HepG2 (cell line): ENCODE measurements around the gene HSDL2. TPM values are rescaled to one million over a fixed set of nuclear protein-coding genes. Genes with fewer than 3 reads are reported as not detected.

Experiments used
- CBX1 ChIP-seq: IDR thresholded peaks from one replicate; pipeline ENCODE4 v1.6.1; 2016; ENCODE audit warnings: antibody characterized with exemption, low read depth
- CREB1 ChIP-seq, 2 experiments: fragments of 450-650 bp in 1 of 2; IDR thresholded peaks; 2 replicates each; pipeline ENCODE4 v1.6.1; 2016 to 2017; ENCODE audit warnings: control low read depth in 1 of 2, mild to moderate bottlenecking in 1 of 2, missing compliant biosample characterization in 1 of 2, missing genetic modification characterization in 1 of 2
- ELF3 ChIP-seq: IDR thresholded peaks from 2 replicates; pipeline ENCODE4 v1.6.1; 2016; ENCODE audit warnings: missing genetic modification reagents, missing compliant biosample characterization
- IKZF4 ChIP-seq: sonication (generic); formaldehyde crosslinking; IDR thresholded peaks from 2 replicates; pipeline ENCODE4 v1.5.1; 2020; ENCODE audit warnings: borderline replicate concordance, mild to moderate bottlenecking, low read depth, missing genetic modification reagents; ENCODE audit errors: not compliant biosample characterization
- MBD4 ChIP-seq: IDR thresholded peaks from 2 replicates; pipeline ENCODE4 v1.6.1; 2012; ENCODE audit warnings: low read length, inconsistent platforms, borderline replicate concordance
- PLRG1 ChIP-seq: fragments of 450-650 bp; conservative IDR thresholded peaks from 2 replicates; pipeline ENCODE4 v1.6.1; 2016
- REXO4 ChIP-seq: sonication (generic); formaldehyde crosslinking; IDR thresholded peaks from 2 replicates; pipeline ENCODE4 v1.8.0; 2022; ENCODE audit warnings: missing genetic modification reagents, mild to moderate bottlenecking, borderline replicate concordance
- WIZ ChIP-seq: sonication (generic); formaldehyde crosslinking; IDR thresholded peaks from 2 replicates; pipeline ENCODE4 v1.5.1; 2020; ENCODE audit warnings: mild to moderate bottlenecking, missing genetic modification reagents
- YEATS2 ChIP-seq: sonication (generic); formaldehyde crosslinking; IDR thresholded peaks from 2 replicates; pipeline ENCODE4 v1.4.0; 2020; ENCODE audit warnings: missing genetic modification reagents, borderline replicate concordance
- ZNF136 ChIP-seq: sonication (generic); formaldehyde crosslinking; IDR thresholded peaks from 2 replicates; pipeline ENCODE4 v1.8.1; 2022; ENCODE audit warnings: low read depth, mild to moderate bottlenecking, moderate library complexity, missing genetic modification reagents
- ZNF558 ChIP-seq: sonication (generic); formaldehyde crosslinking; IDR thresholded peaks from 2 replicates; pipeline ENCODE4 v1.9.0; 2022; ENCODE audit warnings: mild to moderate bottlenecking, missing genetic modification reagents, borderline replicate concordance
- polyA plus RNA-seq, 8 experiments: library from polyadenylated mRNA; depleted of rRNA in 3 of 8; stranded (reverse) in 7 of 8; unstranded in 1 of 8; fragments of >200 nt; fragmentation: Illumina TruSeq in 4 of 8; extraction: Trizol in 4 of 8; gene quantifications; 2 replicates each; pipeline versions ENCODE4 v1.2.1 to v1.2.3, GENCODE V29; 2011 to 2016; ENCODE audit warnings: low read depth in 4 of 8, missing spikeins in 1 of 8, mixed read lengths in 1 of 8; ENCODE audit not compliant: insufficient read depth in 1 of 8
- total RNA-seq, 5 experiments: library from RNA; depleted of rRNA; stranded (reverse); fragments of >200 nt; fragmentation: Illumina TruSeq; extraction: Trizol; gene quantifications; 2 replicates each; pipeline ENCODE4 v1.2.3, GENCODE V29; 2016; ENCODE audit warnings: low read depth in 1 of 5
- TF ChIP-seq, protein P1 (sequence below): sonication (generic); formaldehyde crosslinking; IDR thresholded peaks from 2 replicates; pipeline ENCODE4 v1.9.0; 2021; ENCODE audit warnings: missing genetic modification reagents, borderline replicate concordance
- TF ChIP-seq, protein P2 (sequence below): sonication (generic); formaldehyde crosslinking; IDR thresholded peaks from 2 replicates; pipeline ENCODE4 v1.4.0; 2020; ENCODE audit warnings: missing genetic modification reagents
- TF ChIP-seq, protein P3 (sequence below): sonication (generic); formaldehyde crosslinking; conservative IDR thresholded peaks from 2 replicates; pipeline ENCODE4 v1.5.0; 2020; ENCODE audit warnings: missing genetic modification reagents
- TF ChIP-seq, protein P4 (sequence below): sonication (generic); formaldehyde crosslinking; conservative IDR thresholded peaks from 2 replicates; pipeline ENCODE4 v1.4.0; 2020; ENCODE audit warnings: missing genetic modification reagents
- TF ChIP-seq, protein P5 (sequence below): sonication (generic); formaldehyde crosslinking; IDR thresholded peaks from 2 replicates; pipeline ENCODE4 v1.4.0; 2020; ENCODE audit warnings: mild to moderate bottlenecking, missing genetic modification reagents

The HSDL2 gene
- total and polyA plus RNA-seq, 2 of the 13 experiments (the other 11 are each of a cell fraction or from before 2014, with no cell fraction given) = 55.3 to 80.2 TPM

DNA sequence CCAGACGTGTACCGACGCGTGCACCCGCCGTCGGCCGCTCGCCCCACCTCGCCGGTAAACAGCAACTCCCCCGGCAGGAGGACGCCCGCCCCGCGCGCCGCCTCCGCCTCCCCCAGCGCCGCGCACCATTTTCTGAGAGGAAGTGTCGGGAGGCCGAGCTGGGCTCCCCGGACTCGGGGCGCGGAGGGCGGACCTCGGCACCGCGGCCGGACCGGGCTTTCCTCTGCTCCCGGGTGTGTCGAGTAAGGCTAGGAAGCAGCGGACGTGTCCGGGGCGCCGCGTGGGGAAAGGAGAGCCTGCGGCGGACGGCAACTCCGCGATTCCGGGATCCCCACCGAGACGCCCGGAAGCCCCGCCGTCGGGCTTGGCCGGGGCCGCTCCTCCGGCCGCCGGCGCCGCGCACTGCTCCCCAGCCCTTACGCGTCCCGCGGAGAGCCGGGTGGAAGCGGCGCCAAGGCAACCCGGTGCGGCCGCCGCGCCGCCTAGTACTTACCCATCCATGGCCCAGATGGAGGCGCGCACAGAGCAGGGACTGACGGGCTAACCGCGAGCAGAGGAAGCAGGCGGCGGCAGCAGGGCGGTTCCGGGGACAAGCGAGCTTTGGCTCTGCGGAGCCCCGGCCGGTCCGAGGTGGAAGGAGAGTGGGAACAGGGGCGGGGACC lies 46.8 kb upstream of the HSDL2 start, which contains the start of gene PTBP3 (continued):
- TF ChIP-seq, protein P1, sequence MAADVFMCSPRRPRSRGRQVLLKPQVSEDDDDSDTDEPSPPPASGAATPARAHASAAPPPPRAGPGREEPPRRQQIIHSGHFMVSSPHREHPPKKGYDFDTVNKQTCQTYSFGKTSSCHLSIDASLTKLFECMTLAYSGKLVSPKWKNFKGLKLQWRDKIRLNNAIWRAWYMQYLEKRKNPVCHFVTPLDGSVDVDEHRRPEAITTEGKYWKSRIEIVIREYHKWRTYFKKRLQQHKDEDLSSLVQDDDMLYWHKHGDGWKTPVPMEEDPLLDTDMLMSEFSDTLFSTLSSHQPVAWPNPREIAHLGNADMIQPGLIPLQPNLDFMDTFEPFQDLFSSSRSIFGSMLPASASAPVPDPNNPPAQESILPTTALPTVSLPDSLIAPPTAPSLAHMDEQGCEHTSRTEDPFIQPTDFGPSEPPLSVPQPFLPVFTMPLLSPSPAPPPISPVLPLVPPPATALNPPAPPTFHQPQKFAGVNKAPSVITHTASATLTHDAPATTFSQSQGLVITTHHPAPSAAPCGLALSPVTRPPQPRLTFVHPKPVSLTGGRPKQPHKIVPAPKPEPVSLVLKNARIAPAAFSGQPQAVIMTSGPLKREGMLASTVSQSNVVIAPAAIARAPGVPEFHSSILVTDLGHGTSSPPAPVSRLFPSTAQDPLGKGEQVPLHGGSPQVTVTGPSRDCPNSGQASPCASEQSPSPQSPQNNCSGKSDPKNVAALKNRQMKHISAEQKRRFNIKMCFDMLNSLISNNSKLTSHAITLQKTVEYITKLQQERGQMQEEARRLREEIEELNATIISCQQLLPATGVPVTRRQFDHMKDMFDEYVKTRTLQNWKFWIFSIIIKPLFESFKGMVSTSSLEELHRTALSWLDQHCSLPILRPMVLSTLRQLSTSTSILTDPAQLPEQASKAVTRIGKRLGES (CRISPR knock-in tag) = peak; percentile 43; the same call in 1 of the 2 replicates
- no peak for TF ChIP-seq YEATS2 (CRISPR knock-in tag)
- no peak for TF ChIP-seq CBX1
- 0 out of 2 replicates have a peak, but pooled peaks have one; percentile 58 for TF ChIP-seq ZNF136 (CRISPR knock-in tag)
- TF ChIP-seq, protein P2, sequence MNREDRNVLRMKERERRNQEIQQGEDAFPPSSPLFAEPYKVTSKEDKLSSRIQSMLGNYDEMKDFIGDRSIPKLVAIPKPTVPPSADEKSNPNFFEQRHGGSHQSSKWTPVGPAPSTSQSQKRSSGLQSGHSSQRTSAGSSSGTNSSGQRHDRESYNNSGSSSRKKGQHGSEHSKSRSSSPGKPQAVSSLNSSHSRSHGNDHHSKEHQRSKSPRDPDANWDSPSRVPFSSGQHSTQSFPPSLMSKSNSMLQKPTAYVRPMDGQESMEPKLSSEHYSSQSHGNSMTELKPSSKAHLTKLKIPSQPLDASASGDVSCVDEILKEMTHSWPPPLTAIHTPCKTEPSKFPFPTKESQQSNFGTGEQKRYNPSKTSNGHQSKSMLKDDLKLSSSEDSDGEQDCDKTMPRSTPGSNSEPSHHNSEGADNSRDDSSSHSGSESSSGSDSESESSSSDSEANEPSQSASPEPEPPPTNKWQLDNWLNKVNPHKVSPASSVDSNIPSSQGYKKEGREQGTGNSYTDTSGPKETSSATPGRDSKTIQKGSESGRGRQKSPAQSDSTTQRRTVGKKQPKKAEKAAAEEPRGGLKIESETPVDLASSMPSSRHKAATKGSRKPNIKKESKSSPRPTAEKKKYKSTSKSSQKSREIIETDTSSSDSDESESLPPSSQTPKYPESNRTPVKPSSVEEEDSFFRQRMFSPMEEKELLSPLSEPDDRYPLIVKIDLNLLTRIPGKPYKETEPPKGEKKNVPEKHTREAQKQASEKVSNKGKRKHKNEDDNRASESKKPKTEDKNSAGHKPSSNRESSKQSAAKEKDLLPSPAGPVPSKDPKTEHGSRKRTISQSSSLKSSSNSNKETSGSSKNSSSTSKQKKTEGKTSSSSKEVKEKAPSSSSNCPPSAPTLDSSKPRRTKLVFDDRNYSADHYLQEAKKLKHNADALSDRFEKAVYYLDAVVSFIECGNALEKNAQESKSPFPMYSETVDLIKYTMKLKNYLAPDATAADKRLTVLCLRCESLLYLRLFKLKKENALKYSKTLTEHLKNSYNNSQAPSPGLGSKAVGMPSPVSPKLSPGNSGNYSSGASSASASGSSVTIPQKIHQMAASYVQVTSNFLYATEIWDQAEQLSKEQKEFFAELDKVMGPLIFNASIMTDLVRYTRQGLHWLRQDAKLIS (CRISPR knock-in tag) = no peak
- no peak for TF ChIP-seq MBD4
- no peak for TF ChIP-seq REXO4 (CRISPR knock-in tag)
- TF ChIP-seq PLRG1 = no peak
- TF ChIP-seq, protein P3, sequence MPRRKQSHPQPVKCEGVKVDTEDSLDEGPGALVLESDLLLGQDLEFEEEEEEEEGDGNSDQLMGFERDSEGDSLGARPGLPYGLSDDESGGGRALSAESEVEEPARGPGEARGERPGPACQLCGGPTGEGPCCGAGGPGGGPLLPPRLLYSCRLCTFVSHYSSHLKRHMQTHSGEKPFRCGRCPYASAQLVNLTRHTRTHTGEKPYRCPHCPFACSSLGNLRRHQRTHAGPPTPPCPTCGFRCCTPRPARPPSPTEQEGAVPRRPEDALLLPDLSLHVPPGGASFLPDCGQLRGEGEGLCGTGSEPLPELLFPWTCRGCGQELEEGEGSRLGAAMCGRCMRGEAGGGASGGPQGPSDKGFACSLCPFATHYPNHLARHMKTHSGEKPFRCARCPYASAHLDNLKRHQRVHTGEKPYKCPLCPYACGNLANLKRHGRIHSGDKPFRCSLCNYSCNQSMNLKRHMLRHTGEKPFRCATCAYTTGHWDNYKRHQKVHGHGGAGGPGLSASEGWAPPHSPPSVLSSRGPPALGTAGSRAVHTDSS = no peak
- TF ChIP-seq, protein P4, sequence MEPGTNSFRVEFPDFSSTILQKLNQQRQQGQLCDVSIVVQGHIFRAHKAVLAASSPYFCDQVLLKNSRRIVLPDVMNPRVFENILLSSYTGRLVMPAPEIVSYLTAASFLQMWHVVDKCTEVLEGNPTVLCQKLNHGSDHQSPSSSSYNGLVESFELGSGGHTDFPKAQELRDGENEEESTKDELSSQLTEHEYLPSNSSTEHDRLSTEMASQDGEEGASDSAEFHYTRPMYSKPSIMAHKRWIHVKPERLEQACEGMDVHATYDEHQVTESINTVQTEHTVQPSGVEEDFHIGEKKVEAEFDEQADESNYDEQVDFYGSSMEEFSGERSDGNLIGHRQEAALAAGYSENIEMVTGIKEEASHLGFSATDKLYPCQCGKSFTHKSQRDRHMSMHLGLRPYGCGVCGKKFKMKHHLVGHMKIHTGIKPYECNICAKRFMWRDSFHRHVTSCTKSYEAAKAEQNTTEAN = no peak
- no peak for TF ChIP-seq IKZF4 (CRISPR knock-in tag)
- TF ChIP-seq, protein P5, sequence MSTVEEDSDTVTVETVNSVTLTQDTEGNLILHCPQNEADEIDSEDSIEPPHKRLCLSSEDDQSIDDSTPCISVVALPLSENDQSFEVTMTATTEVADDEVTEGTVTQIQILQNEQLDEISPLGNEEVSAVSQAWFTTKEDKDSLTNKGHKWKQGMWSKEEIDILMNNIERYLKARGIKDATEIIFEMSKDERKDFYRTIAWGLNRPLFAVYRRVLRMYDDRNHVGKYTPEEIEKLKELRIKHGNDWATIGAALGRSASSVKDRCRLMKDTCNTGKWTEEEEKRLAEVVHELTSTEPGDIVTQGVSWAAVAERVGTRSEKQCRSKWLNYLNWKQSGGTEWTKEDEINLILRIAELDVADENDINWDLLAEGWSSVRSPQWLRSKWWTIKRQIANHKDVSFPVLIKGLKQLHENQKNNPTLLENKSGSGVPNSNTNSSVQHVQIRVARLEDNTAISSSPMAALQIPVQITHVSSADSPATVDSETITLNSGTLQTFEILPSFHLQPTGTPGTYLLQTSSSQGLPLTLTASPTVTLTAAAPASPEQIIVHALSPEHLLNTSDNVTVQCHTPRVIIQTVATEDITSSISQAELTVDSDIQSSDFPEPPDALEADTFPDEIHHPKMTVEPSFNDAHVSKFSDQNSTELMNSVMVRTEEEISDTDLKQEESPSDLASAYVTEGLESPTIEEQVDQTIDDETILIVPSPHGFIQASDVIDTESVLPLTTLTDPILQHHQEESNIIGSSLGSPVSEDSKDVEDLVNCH (CRISPR knock-in tag) = no peak
- TF ChIP-seq CREB1 (IDR thresholded peaks at IDR 0.05) = no peak
- no peak for TF ChIP-seq CREB1 (CRISPR knock-in tag; IDR thresholded peaks at IDR 0.05)
- TF ChIP-seq ELF3 (CRISPR knock-in tag) = peak; percentile 32
- 0 out of 2 replicates have a peak, but pooled peaks have one; percentile 34 for TF ChIP-seq WIZ (CRISPR knock-in tag)
- TF ChIP-seq ZNF558 (CRISPR knock-in tag) = peak; percentile 45; the same call in 1 of the 2 replicates
